K562 (cell line): ENCODE results near the gene CENPE. TPM values are rescaled to one million over a fixed set of nuclear protein-coding genes. Genes with fewer than 3 reads are reported as not detected.

Experiments
- EWSR1 ChIP-seq: fragments of 450-650 bp; IDR thresholded peaks from 2 replicates; pipeline ENCODE4 v1.6.1; 2018; ENCODE audit warnings: borderline replicate concordance, mild to moderate bottlenecking, low read depth, moderate library complexity; ENCODE audit not compliant: partially characterized antibody
- IRF2 ChIP-seq: sonication (generic); formaldehyde crosslinking; IDR thresholded peaks from 2 replicates; pipeline ENCODE4 v1.8.1; 2022; ENCODE audit warnings: mild to moderate bottlenecking, missing genetic modification reagents
- KAT8 ChIP-seq: fragments of 450-650 bp; IDR thresholded peaks from 2 replicates; pipeline ENCODE4 v1.6.1; 2016; ENCODE audit warnings: low read depth, mild to moderate bottlenecking
- RAD21 ChIP-seq, 2 experiments: fragments of 250-450 bp in 1 of 2; fragments of 450-650 bp in 1 of 2; sonication (Bioruptor Pico) in 1 of 2; formaldehyde crosslinking in 1 of 2; IDR thresholded peaks in 1 of 2; conservative IDR thresholded peaks in 1 of 2; 2 replicates each; pipeline versions ENCODE4 v1.4.0 to v1.8.0; 2020 to 2022; ENCODE audit warnings: mild to moderate bottlenecking in 2 of 2, moderate library complexity in 1 of 2
- RFX7 ChIP-seq: fragments of 250-450 bp; sonication (Bioruptor Pico); IDR thresholded peaks from 2 replicates; pipeline ENCODE4 v1.5.1; 2021; ENCODE audit warnings: mild to moderate bottlenecking
- SAFB ChIP-seq: fragments of 200-400 bp; formaldehyde crosslinking; IDR thresholded peaks from 2 replicates; pipeline ENCODE4 v1.6.1; 2017; ENCODE audit warnings: low read depth, low read length, borderline replicate concordance
- ZEB2 ChIP-seq: fragments of 450-650 bp; IDR thresholded peaks from 2 replicates; pipeline ENCODE4 v1.6.1; 2016
- ZNF76 ChIP-seq: fragments of 250-450 bp; sonication (Bioruptor Pico); IDR thresholded peaks from 2 replicates; pipeline ENCODE4 v1.4.0; 2020; ENCODE audit warnings: mild to moderate bottlenecking, moderate library complexity, borderline replicate concordance
- ZNF778 ChIP-seq: fragments of 450-650 bp; formaldehyde crosslinking; IDR thresholded peaks from 2 replicates; pipeline ENCODE4 v1.4.0; 2020; ENCODE audit warnings: mild to moderate bottlenecking, moderate library complexity
- polyA plus RNA-seq, 8 experiments: library from polyadenylated mRNA; depleted of rRNA in 4 of 8; stranded (reverse) in 5 of 8; unstranded in 3 of 8; fragments of >200 nt; fragmentation: Nextera tagmentation in 2 of 8; fragmentation: Illumina TruSeq in 1 of 8; extraction: Ambion mirVana in 2 of 8; extraction: Trizol in 1 of 8; gene quantifications; 2 replicates each; pipeline versions ENCODE4 v1.2.1 to v1.2.3, GENCODE V29; 2011 to 2014; ENCODE audit warnings: inconsistent platforms in 1 of 8, missing spikeins in 1 of 8
- total RNA-seq, 7 experiments: library from RNA; depleted of rRNA in 6 of 7; stranded (reverse); fragments of >200 nt in 6 of 7; fragmentation: Illumina TruSeq in 2 of 7; extraction: Trizol in 2 of 7; gene quantifications; 2 replicates each; pipeline versions ENCODE4 v1.2.1 to v1.2.3, GENCODE V29; 2011 to 2021; ENCODE audit warnings: low replicate concordance in 1 of 7
- TF ChIP-seq, protein P1 (sequence below), 2 experiments: IDR thresholded peaks in 1 of 2; conservative IDR thresholded peaks in 1 of 2; 2 replicates each; pipeline ENCODE4 v1.6.1; 2016; ENCODE audit warnings: low read depth in 2 of 2, mild to moderate bottlenecking in 1 of 2, missing compliant biosample characterization in 1 of 2, missing genetic modification characterization in 1 of 2, moderate library complexity in 1 of 2
- TF ChIP-seq, protein P2 (sequence below): fragments of 250-450 bp; sonication (Bioruptor Pico); IDR thresholded peaks from 2 replicates; pipeline ENCODE4 v1.8.0; 2022; ENCODE audit warnings: moderate library complexity, mild to moderate bottlenecking, inconsistent platforms

Gene CENPE
- total and polyA plus RNA-seq, 9 of the 15 experiments (the other 6 are each of a cell fraction or from before 2014, with no cell fraction given) = 9.9 to 53.2 (median 27.4) TPM

DNA sequence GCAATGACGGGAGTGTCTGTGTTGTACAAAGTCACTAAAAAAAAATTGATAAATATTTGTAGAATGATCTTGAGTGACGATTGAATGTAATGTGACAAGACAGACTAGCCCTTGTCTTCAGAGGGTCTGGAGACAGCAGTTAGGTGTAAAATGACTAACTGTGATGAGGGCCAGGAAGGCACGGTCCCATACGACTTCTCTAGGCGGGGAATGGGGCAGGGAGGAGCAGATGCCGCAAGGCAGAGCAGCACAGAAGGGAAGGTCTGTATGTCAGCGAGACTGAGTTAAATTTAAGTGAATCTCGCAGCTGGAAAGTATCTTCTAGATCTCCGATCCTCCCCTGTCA lies 405 bp downstream of the CENPE start (continued):
- TF ChIP-seq ZNF76 (CRISPR knock-in tag) = no peak
- TF ChIP-seq RAD21 (CRISPR knock-in tag; conservative IDR thresholded peaks at IDR 0.05 in 1 of 2, IDR thresholded peaks at IDR 0.05 in 1 of 2) = no peak
- TF ChIP-seq ZNF778 = no peak
- TF ChIP-seq, protein P1, sequence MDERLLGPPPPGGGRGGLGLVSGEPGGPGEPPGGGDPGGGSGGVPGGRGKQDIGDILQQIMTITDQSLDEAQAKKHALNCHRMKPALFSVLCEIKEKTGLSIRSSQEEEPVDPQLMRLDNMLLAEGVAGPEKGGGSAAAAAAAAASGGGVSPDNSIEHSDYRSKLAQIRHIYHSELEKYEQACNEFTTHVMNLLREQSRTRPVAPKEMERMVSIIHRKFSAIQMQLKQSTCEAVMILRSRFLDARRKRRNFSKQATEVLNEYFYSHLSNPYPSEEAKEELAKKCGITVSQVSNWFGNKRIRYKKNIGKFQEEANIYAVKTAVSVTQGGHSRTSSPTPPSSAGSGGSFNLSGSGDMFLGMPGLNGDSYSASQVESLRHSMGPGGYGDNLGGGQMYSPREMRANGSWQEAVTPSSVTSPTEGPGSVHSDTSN (CRISPR knock-in tag; IDR thresholded peaks at IDR 0.05; ENCODE audit: low read depth) = no peak
- TF ChIP-seq, protein P1 (tag; conservative IDR thresholded peaks at IDR 0.05; ENCODE audit: low read depth) = no peak
- no peak for TF ChIP-seq SAFB
- no peak for TF ChIP-seq KAT8
- no peak for TF ChIP-seq ZEB2
- TF ChIP-seq IRF2 (CRISPR knock-in tag) = no peak
- TF ChIP-seq, protein P2, sequence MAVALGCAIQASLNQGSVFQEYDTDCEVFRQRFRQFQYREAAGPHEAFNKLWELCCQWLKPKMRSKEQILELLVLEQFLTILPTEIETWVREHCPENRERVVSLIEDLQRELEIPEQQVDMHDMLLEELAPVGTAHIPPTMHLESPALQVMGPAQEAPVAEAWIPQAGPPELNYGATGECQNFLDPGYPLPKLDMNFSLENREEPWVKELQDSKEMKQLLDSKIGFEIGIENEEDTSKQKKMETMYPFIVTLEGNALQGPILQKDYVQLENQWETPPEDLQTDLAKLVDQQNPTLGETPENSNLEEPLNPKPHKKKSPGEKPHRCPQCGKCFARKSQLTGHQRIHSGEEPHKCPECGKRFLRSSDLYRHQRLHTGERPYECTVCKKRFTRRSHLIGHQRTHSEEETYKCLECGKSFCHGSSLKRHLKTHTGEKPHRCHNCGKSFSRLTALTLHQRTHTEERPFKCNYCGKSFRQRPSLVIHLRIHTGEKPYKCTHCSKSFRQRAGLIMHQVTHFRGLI (CRISPR knock-in tag) = no peak
- TF ChIP-seq RFX7 (CRISPR knock-in tag) = no peak
- no peak for TF ChIP-seq EWSR1
